Caki2 (cell line): Measurements from ENCODE around the gene C1GALT1. TPM values are rescaled to one million over a fixed set of nuclear protein-coding genes. Genes with fewer than 3 reads are reported as not detected.

ENCODE experiments used
- DNase-seq: peaks from one replicate; pipeline ENCODE4 v3.0.0-alpha.2; 2015; ENCODE audit warnings: low read depth
- in situ Hi-C: cut with HindIII; loops from 2 replicates; pipeline ENCODE4 v1.10.0; 2016; ENCODE audit warnings: low sequenced_read_pairs, low pct_unique_long_range_greater_than_20kb, mixed read lengths
- total RNA-seq: library from RNA; depleted of rRNA; stranded (reverse); fragments of >200 nt; shearing (Covaris generic); gene quantifications from 2 replicates; pipeline ENCODE4 v1.2.3, GENCODE V29; 2014; ENCODE audit warnings: low replicate concordance

Gene C1GALT1
- total RNA-seq, 1 experiment from 2014 or later, result 24.4 TPM

GRCh38 chr7:7292608-7293007 is 110.3 kb downstream of the C1GALT1 start:
- no peak for DNase-seq
- in situ Hi-C loops, result no loop called here

- DNase-seq, result no peak
- in situ Hi-C loops, result no loop called here
These were observed 110.7 kb downstream of the C1GALT1 start for GRCh38 chr7:7293092-7293491.

- no peak for DNase-seq
- in situ Hi-C loops, result no loop called here
These were observed 112.6 kb downstream of the C1GALT1 start for GRCh38 chr7:7294911-7295310.
